A549 (cell line): ENCODE data around the gene ZNF320.

Experiments used
- POLR2A ChIP-seq: IDR thresholded peaks from 2 replicates; pipeline ENCODE4 v1.6.1; 2012; ENCODE audit warnings: mild to moderate bottlenecking, low read length
- USF2 ChIP-seq: fragments of 450-650 bp; IDR thresholded peaks from 2 replicates; pipeline ENCODE4 v1.6.1; 2014; ENCODE audit warnings: antibody characterized with exemption

GRCh38 chr19:52936954-52937325 is 39.5 kb upstream of the ZNF320 start:
- TF ChIP-seq POLR2A (no peak), USF2 (no peak)
